Spleen (tissue), 7 donors: ENCODE results near the gene PRKCSH.

ENCODE experiments used
- CTCF ChIP-seq, 11 experiments: fragments of 200-600 bp in 7 of 11; fragments of 450-650 bp in 4 of 11; sonication (generic) in 4 of 11; IDR thresholded peaks in 8 of 11; conservative IDR thresholded peaks in 3 of 11; 1 replicate in 7 of 11; 2 replicates in 4 of 11; pipeline versions ENCODE4 v1.4.0 to v1.8.0; 2016 to 2021; ENCODE audit warnings: antibody characterized with exemption in 11 of 11, inconsistent platforms in 4 of 11, mild to moderate bottlenecking in 1 of 11
- POLR2A ChIP-seq, 3 donors: fragments of 450-650 bp; IDR thresholded peaks; one replicate each; pipeline ENCODE4 v1.5.1; 2017; ENCODE audit warnings: antibody characterized with exemption in 3 of 3, mild to moderate bottlenecking in 1 of 3
- POLR2AphosphoS5 ChIP-seq, 3 donors: sonication (generic); formaldehyde crosslinking; IDR thresholded peaks; one replicate each; pipeline ENCODE4 v1.5.1; 2017; ENCODE audit warnings: antibody characterized with exemption in 3 of 3
- donor health status: DM: no; HTN: no; CAD: no; lungs with moderate emphysema.
- donor health status: DM: no; HTN: no; CAD: no.
- donor health status: DM: no; HTN: no; CAD: no.

GRCh38 chr19:11390933-11391680 lies 44.3 kb upstream of the PRKCSH start:
- TF ChIP-seq POLR2AphosphoS5 (IDR thresholded peaks at IDR 0.05) = no peak
- no peak for TF ChIP-seq POLR2A (IDR thresholded peaks at IDR 0.05)
- TF ChIP-seq CTCF (IDR thresholded peaks at IDR 0.05 in 8 of 11, conservative IDR thresholded peaks at IDR 0.05 in 3 of 11) = no peak
